Nephron (organoid): ENCODE measurements around the gene TUBGCP3.

ENCODE experiments used
- H3K27ac Mint-ChIP-seq, 3 experiments: 2 replicates each; pipeline ENCODE4 v1.8.0; 2020; ENCODE audit warnings: mixed read lengths in 3 of 3, mild to moderate bottlenecking in 2 of 3, moderate library complexity in 1 of 3
- H3K27me3 Mint-ChIP-seq: 2 replicates; pipeline ENCODE4 v1.8.0; 2021; ENCODE audit warnings: low read depth, mild to moderate bottlenecking, moderate library complexity, mixed read lengths
- H3K36me3 Mint-ChIP-seq: 2 replicates; pipeline ENCODE4 v1.8.0; 2020; ENCODE audit warnings: low read depth, mixed read lengths
- H3K4me1 Mint-ChIP-seq: 2 replicates; pipeline ENCODE4 v1.8.0; 2020; ENCODE audit warnings: mixed read lengths
- H3K4me3 Mint-ChIP-seq, 3 experiments: 2 replicates each; pipeline ENCODE4 v1.8.0; 2020; ENCODE audit warnings: mild to moderate bottlenecking in 3 of 3, mixed read lengths in 3 of 3, moderate library complexity in 2 of 3
- H3K9me3 Mint-ChIP-seq: 2 replicates; pipeline ENCODE4 v1.8.0; 2020; ENCODE audit warnings: mixed read lengths
- TF ChIP-seq, protein P1 (sequence below), 3 experiments: fragments of 200-600 bp; sonication (generic); IDR thresholded peaks; one replicate each; pipeline ENCODE4 v1.5.0; 2021; ENCODE audit warnings: antibody characterized with exemption in 3 of 3; ENCODE audit not compliant: unreplicated experiment in 3 of 3

The TUBGCP3 gene

DNA sequence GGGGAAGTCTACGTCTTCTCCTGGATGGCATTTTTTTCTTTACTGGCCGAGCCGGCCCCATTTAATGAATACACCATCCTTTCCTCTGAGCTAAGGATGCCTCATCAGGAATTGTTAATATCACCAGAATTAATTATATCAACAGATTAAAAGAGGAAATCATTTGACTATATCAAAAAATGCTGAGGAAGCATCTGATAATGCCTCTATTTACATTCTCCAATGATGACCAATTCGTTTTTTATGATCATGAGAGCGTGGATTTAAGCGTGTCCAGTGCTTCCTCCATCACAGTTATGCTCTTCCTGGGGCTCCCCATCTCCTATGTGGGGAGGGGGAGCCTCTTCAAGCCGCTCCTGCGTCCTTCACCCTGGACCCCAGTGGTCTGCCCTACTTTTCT lies 58.7 kb downstream of the TUBGCP3 start:
- Mint-ChIP-seq H3K27me3 (peaks cover 3% of the 10 kb centered on the region), H3K27ac (no peak overlapping the region), H3K9me3 (no peaks in the 10 kb centered on the region), H3K36me3 (no peaks in the 10 kb centered on the region), H3K4me1 (no peaks in the 10 kb centered on the region), H3K4me3 (no peak overlapping the region)
- TF ChIP-seq, protein P1, sequence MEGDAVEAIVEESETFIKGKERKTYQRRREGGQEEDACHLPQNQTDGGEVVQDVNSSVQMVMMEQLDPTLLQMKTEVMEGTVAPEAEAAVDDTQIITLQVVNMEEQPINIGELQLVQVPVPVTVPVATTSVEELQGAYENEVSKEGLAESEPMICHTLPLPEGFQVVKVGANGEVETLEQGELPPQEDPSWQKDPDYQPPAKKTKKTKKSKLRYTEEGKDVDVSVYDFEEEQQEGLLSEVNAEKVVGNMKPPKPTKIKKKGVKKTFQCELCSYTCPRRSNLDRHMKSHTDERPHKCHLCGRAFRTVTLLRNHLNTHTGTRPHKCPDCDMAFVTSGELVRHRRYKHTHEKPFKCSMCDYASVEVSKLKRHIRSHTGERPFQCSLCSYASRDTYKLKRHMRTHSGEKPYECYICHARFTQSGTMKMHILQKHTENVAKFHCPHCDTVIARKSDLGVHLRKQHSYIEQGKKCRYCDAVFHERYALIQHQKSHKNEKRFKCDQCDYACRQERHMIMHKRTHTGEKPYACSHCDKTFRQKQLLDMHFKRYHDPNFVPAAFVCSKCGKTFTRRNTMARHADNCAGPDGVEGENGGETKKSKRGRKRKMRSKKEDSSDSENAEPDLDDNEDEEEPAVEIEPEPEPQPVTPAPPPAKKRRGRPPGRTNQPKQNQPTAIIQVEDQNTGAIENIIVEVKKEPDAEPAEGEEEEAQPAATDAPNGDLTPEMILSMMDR (IDR thresholded peaks at IDR 0.05; ENCODE audit: unreplicated experiment in 3 of 3): no peak

DNA sequence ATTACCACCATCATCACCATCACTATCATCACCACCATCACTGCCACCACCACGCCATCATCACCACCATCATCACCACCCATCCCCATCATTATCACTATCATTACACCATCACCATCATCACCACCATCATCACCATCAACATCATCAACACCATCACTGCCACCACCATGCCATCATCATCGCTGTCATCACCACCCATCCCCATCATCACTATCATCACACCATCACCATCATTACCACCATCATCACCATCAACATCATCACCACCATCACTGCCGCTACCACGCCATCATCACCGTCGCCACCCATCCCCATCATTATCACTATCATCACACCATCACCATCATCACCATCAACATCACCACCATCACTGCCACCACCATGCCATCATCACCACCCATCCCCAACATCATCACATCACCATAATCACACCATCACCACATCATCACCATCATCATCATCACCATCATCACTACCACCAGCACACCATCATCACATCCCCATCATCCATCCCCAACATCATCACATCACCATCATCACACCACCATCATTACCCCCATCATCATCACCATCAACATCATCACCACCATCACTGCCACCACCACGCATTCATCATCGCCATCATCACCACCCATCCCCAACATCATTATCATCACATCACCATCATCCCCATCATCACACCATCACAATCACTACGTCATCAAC lies 61.7 kb downstream of the TUBGCP3 start:
- Mint-ChIP-seq H3K36me3 (no peaks in the 10 kb centered on the region), H3K27me3 (no peaks in the 10 kb centered on the region), H3K4me1 (no peaks in the 10 kb centered on the region), H3K9me3 (no peaks in the 10 kb centered on the region), H3K4me3 (no peak overlapping the region), H3K27ac (no peak overlapping the region)
- TF ChIP-seq, protein P1 (IDR thresholded peaks at IDR 0.05; ENCODE audit: unreplicated experiment in 3 of 3): no peak

DNA sequence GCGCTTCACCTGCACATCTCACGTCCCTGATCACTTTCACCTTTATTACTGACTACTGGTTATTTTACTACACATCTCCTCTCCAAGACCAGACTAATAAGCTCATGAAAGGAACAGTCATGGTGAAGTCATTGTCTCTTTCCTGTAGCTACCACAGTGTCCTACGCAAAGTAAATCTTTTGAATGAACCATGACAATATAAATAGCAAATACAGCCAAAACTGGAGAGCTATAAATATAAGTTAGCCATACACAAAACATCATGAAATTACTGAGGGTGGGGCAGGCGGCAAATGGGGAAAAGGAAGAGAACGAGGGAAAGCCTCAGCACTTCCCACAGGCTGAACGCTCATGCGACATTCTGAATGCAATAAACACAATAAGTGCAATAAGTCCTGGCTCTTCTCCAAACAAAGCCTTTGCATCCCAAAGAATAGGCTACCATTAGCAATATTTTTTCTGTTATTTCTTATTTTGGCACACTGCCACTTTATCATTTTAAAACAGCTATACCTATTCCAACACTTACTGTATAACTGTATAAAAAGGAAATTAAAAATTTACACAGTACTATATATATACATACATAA lies 62.5 kb downstream of the TUBGCP3 start:
- Mint-ChIP-seq H3K4me3 (no peak overlapping the region), H3K27ac (no peak overlapping the region), H3K9me3 (no peaks in the 10 kb centered on the region), H3K4me1 (no peaks in the 10 kb centered on the region), H3K36me3 (peaks cover 3% of the 10 kb centered on the region), H3K27me3 (no peaks in the 10 kb centered on the region)
- TF ChIP-seq, protein P1 (IDR thresholded peaks at IDR 0.05; ENCODE audit: unreplicated experiment in 3 of 3): no peak

DNA sequence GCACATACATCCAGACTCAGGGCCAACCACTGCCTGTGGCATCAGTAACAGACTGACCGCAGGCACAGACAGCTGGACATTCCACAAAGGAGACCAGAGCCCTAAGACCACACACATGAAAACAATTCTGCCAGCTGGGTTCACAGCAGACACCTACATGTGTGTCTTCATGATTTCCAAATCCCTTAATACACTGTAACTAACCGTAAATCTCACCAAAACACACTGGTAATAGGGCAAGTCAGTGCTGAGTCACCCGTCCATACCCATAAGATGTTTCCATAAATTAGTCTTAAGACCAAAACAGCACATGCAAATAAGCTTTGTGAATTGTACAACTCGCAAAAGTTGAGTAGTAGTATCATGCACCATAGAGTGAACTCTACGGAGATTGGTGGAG lies 65.4 kb downstream of the TUBGCP3 start:
- TF ChIP-seq, protein P1 (IDR thresholded peaks at IDR 0.05; ENCODE audit: unreplicated experiment in 3 of 3): no peak
- no peaks in the 10 kb centered on the region for H3K9me3 Mint-ChIP-seq
- H3K27me3 Mint-ChIP-seq: no peaks in the 10 kb centered on the region

DNA sequence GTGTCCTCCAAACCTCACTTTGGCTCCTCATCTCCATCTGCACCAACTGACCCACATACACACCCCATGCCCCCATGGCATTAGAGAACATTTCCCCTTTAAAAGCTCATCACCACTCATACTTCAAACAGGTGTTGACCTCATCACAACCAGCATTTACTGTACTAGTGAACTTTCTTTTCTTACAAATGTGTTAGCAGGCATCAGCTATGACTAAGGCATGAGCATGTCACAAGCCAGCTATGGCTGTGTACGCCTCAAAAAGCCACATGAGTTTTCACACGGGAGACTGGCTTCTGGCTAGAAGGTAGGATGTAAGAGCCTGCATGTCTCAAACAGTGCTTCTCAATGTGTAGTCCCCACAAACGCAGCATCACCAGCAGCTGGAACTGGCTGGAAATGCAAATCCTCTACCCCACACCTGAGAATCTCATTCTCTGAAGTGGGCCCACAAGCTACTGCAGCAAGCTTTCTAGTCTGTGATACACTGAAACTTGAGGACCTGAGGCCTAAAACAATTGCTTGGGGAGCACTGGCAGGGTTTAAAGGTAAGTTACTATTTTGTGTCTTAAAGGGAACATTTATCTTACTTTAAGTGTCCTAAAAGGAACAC lies 66.8 kb downstream of the TUBGCP3 start:
- TF ChIP-seq, protein P1 (IDR thresholded peaks at IDR 0.05; ENCODE audit: unreplicated experiment in 3 of 3): no peak
- Mint-ChIP-seq H3K36me3 (peaks cover 15% of the 10 kb centered on the region), H3K27me3 (no peaks in the 10 kb centered on the region), H3K4me1 (no peaks in the 10 kb centered on the region), H3K27ac (no peak overlapping the region), H3K4me3 (no peak overlapping the region), H3K9me3 (no peaks in the 10 kb centered on the region)

More for the DNA sequence above, 65.4 kb downstream of the TUBGCP3 start:
- Mint-ChIP-seq H3K4me3 (no peak overlapping the region), H3K4me1 (no peaks in the 10 kb centered on the region), H3K36me3 (peaks cover 7% of the 10 kb centered on the region), H3K27ac (no peak overlapping the region)
